HCT116 (cell line): ENCODE data around the gene PODNL1. TPM values are rescaled to one million over a fixed set of nuclear protein-coding genes. Genes with fewer than 3 reads are reported as not detected.

ENCODE experiments used
- ATAC-seq: fragments of 200-7000 bp; cut with Tn5 transposase; 2 replicates; pipeline ENCODE4 v1.9.1; 2020; ENCODE audit warnings: mild to moderate bottlenecking, moderate library complexity
- BruUV-seq: library from RNA; stranded (reverse); fragments of 400-500 nt; replicated peaks from 2 replicates; lab custom pipeline; 2021; lab: Mats Ljungman, UMichigan
- CTCF ChIA-PET: fragments of 300-600 bp; sonication (Branson Sonifier 250); formaldehyde crosslinking; loops from one replicate; lab custom pipeline; 2021; ENCODE audit warnings: antibody characterized with exemption; lab: Charles Lee
- POLR2A ChIA-PET: fragments of 300-600, 350-600 bp; sonication (Branson Sonifier 250); formaldehyde crosslinking; loops from one replicate; lab custom pipeline; 2021; ENCODE audit warnings: antibody characterized with exemption; lab: Charles Lee
- RAD21 ChIA-PET, 2 experiments: fragments of 300-600 bp; sonication (Branson Sonifier 250); formaldehyde crosslinking; loops; one replicate each; lab custom pipeline; 2023; ENCODE audit warnings: low total read pairs in 2 of 2; ENCODE audit not compliant: uncharacterized antibody in 2 of 2, unreplicated experiment in 2 of 2, low non-redundant PET in 1 of 2; lab: Charles Lee
- DNase-seq: peaks from one replicate; pipeline ENCODE4 v3.0.0-alpha.2; 2010; ENCODE audit warnings: low read depth, low spot score
- H2AFZ ChIP-seq: fragments of 200-600 bp; shearing (Covaris generic), sonication (generic); 2 replicates; pipeline ENCODE4 v1.6.1; 2017; ENCODE audit warnings: low read depth, mixed run types, mixed read lengths, antibody characterized with exemption, low read length; ENCODE audit not compliant: poor library complexity, severe bottlenecking
- H3K27ac ChIP-seq: 2 replicates; pipeline ENCODE4 v1.5.1; 2012; ENCODE audit warnings: low read depth, low read length
- H3K27me3 ChIP-seq: fragments of 200-600 bp; sonication (generic); 2 replicates; pipeline ENCODE4 v1.6.1; 2016; ENCODE audit warnings: mixed run types, low read length, mixed read lengths; ENCODE audit not compliant: insufficient read depth
- H3K36me3 ChIP-seq, 2 experiments: fragments of 200-500 bp in 1 of 2; fragments of 200-600 bp in 1 of 2; sonication (Bioruptor generic) in 1 of 2; sonication (generic) in 1 of 2; 2 replicates each; pipeline versions ENCODE4 v1.5.1 to v1.6.1; 2014 to 2016; ENCODE audit warnings: low read length in 2 of 2, inconsistent platforms in 1 of 2, mixed read lengths in 1 of 2, mixed run types in 1 of 2; ENCODE audit not compliant: insufficient read depth in 2 of 2, control insufficient read depth in 1 of 2
- H3K4me1 ChIP-seq, 2 experiments: fragments of 200-600 bp in 1 of 2; sonication (generic) in 1 of 2; 2 replicates each; pipeline versions ENCODE4 v1.5.1 to v1.6.1; 2012 to 2017; ENCODE audit warnings: low read length in 2 of 2, inconsistent platforms in 1 of 2, mild to moderate bottlenecking in 1 of 2, mixed read lengths in 1 of 2, mixed run types in 1 of 2, moderate library complexity in 1 of 2; ENCODE audit not compliant: insufficient read depth in 2 of 2, control insufficient read depth in 1 of 2
- H3K4me2 ChIP-seq: fragments of 200-600 bp; sonication (generic); 2 replicates; pipeline ENCODE4 v1.6.1; 2017; ENCODE audit warnings: mixed run types, low read length, mixed read lengths
- H3K4me3 ChIP-seq, 2 experiments: fragments of 200-600 bp in 1 of 2; sonication (generic) in 1 of 2; replicated peaks in 1 of 2; 2 replicates each; pipeline ENCODE4 v1.5.1; 2011 to 2016; ENCODE audit warnings: low read length in 2 of 2, control low read depth in 1 of 2, low read depth in 1 of 2, mild to moderate bottlenecking in 1 of 2, mixed read lengths in 1 of 2, mixed run types in 1 of 2
- H3K79me2 ChIP-seq: fragments of 200-600 bp; sonication (generic); 2 replicates; pipeline ENCODE4 v1.6.1; 2017; ENCODE audit warnings: mild to moderate bottlenecking, mixed run types, low read length, moderate library complexity, mixed read lengths; ENCODE audit not compliant: insufficient read depth
- H3K9ac ChIP-seq: fragments of 200-600 bp; sonication (generic); 2 replicates; pipeline ENCODE4 v1.6.1; 2016; ENCODE audit warnings: low read length, mixed read lengths
- H3K9me2 ChIP-seq: fragments of 200-600 bp; sonication (generic), shearing (Covaris generic); 2 replicates; pipeline ENCODE4 v1.6.1; 2017; ENCODE audit warnings: mixed run types, mild to moderate bottlenecking, moderate library complexity; ENCODE audit not compliant: insufficient read depth
- H3K9me3 ChIP-seq, 2 experiments: fragments of 200-500 bp in 1 of 2; fragments of 200-600 bp in 1 of 2; sonication (Bioruptor generic) in 1 of 2; sonication (generic) in 1 of 2; 2 replicates each; pipeline ENCODE4 v1.6.1; 2014 to 2017; ENCODE audit warnings: low read length in 2 of 2, mixed read lengths in 2 of 2, inconsistent platforms in 1 of 2, low read depth in 1 of 2, mild to moderate bottlenecking in 1 of 2, mixed run types in 1 of 2, moderate library complexity in 1 of 2; ENCODE audit not compliant: control insufficient read depth in 1 of 2, insufficient read depth in 1 of 2
- H4K20me1 ChIP-seq: fragments of 200-600 bp; sonication (generic), shearing (Covaris generic); 2 replicates; pipeline ENCODE4 v1.6.1; 2017; ENCODE audit warnings: mixed run types, mild to moderate bottlenecking, moderate library complexity; ENCODE audit not compliant: insufficient read depth
- ATF3 ChIP-seq: IDR thresholded peaks from 2 replicates; pipeline ENCODE4 v1.6.1; 2012
- CBX3 ChIP-seq: IDR thresholded peaks from 2 replicates; pipeline ENCODE4 v1.6.1; 2012; ENCODE audit warnings: low read depth
- CTCF ChIP-seq, 3 experiments: fragments of 200-600 bp in 1 of 3; sonication (generic) in 1 of 3; IDR thresholded peaks in 2 of 3; conservative IDR thresholded peaks in 1 of 3; 2 replicates each; pipeline ENCODE4 v1.5.1; 2012 to 2017; ENCODE audit warnings: low read depth in 2 of 3, low read length in 2 of 3, antibody characterized with exemption in 1 of 3, borderline replicate concordance in 1 of 3, control low read depth in 1 of 3, mild to moderate bottlenecking in 1 of 3, mixed read lengths in 1 of 3, mixed run types in 1 of 3, moderate library complexity in 1 of 3; ENCODE audit not compliant: insufficient read depth in 1 of 3
- ELF1 ChIP-seq: IDR thresholded peaks from 2 replicates; pipeline ENCODE4 v1.6.1; 2012; ENCODE audit warnings: low read depth, borderline replicate concordance
- EZH2phosphoT487 ChIP-seq: fragments of 200-600 bp; IDR thresholded peaks from 2 replicates; pipeline ENCODE4 v1.6.1; 2018; ENCODE audit warnings: antibody characterized with exemption, borderline replicate concordance
- FOSL1 ChIP-seq: IDR thresholded peaks from 2 replicates; pipeline ENCODE4 v1.6.1; 2012; ENCODE audit warnings: low read depth
- JUND ChIP-seq: IDR thresholded peaks from 2 replicates; pipeline ENCODE4 v1.6.1; 2012
- POLR2A ChIP-seq: IDR thresholded peaks from 2 replicates; pipeline ENCODE4 v1.7.0; 2011; ENCODE audit warnings: borderline replicate concordance; ENCODE audit not compliant: insufficient read depth, insufficient read length; ENCODE audit errors: extremely low read depth
- POLR2AphosphoS5 ChIP-seq: IDR thresholded peaks from 2 replicates; pipeline ENCODE4 v1.6.1; 2011; ENCODE audit warnings: mild to moderate bottlenecking, low read depth, low read length, moderate library complexity
- RAD21 ChIP-seq: IDR thresholded peaks from 2 replicates; pipeline ENCODE4 v1.6.1; 2012; ENCODE audit warnings: low read depth, mild to moderate bottlenecking
- SP1 ChIP-seq: IDR thresholded peaks from 2 replicates; pipeline ENCODE4 v1.6.1; 2012; ENCODE audit warnings: low read depth
- SRF ChIP-seq: IDR thresholded peaks from 2 replicates; pipeline ENCODE4 v1.6.1; 2012; ENCODE audit warnings: low read depth
- TCF7L2 ChIP-seq: IDR thresholded peaks from 2 replicates; pipeline ENCODE4 v1.7.0; 2011; ENCODE audit warnings: borderline replicate concordance, inconsistent platforms; ENCODE audit not compliant: insufficient read depth, insufficient read length; ENCODE audit errors: extremely low read depth
- intact Hi-C: fragments of 100-400 bp; cut with micrococcal nuclease; formaldehyde crosslinking; loops from 2 replicates; pipeline ENCODE4 v1.10.0; 2022
- total RNA-seq: library from RNA; stranded (reverse); gene quantifications from one replicate; pipeline ENCODE4 v1.2.1, GENCODE V29; 2021; ENCODE audit not compliant: unreplicated experiment

PODNL1 gene
- total RNA-seq, 1 experiment from 2014 or later = 0.71 TPM

- POLR2A ChIA-PET = no interaction called here
- Histone ChIP-seq H3K9me3 (no peaks in the 10 kb centered on the region), H3K79me2 (peaks cover 21% of the 10 kb centered on the region), H3K36me3 (peaks cover 11 to 21% of the 10 kb centered on the region in 2 experiments; a peak in 3 of 4 replicates), H3K9me2 (no peaks in the 10 kb centered on the region), H3K4me1 (peaks cover 7 to 18% of the 10 kb centered on the region in 2 experiments), H3K4me2 (peak overlapping the region; percentile 97; the same call in 1 of the 2 replicates), H3K9ac (no peak overlapping the region), H3K27me3 (no peaks in the 10 kb centered on the region), H3K4me3 (no peak overlapping the region; a peak in 1 of 4 replicates), H3K27ac (peak overlapping the region; percentile 12; the same call in 1 of the 2 replicates), H2AFZ (no peak overlapping the region), H4K20me1 (no peaks in the 10 kb centered on the region)
- intact Hi-C loops = no loop called here
- no peak for ATAC-seq
- no TSS peak for BruUV-seq
- no peak for TF ChIP-seq ATF3
- no peak for TF ChIP-seq CTCF (IDR thresholded peaks at IDR 0.05 in 2 of 3, conservative IDR thresholded peaks at IDR 0.05 in 1 of 3; ENCODE audit: borderline replicate concordance in 1 of 3, insufficient read depth in 1 of 3, low read depth in 2 of 3, low read length in 2 of 3)
- no peak for TF ChIP-seq SRF
- TF ChIP-seq RAD21 = no peak
- no peak for TF ChIP-seq SP1
- no peak for TF ChIP-seq POLR2AphosphoS5
- no peak for TF ChIP-seq ELF1
- no peak for TF ChIP-seq POLR2A
- no peak for TF ChIP-seq CBX3
- no peak for TF ChIP-seq JUND
- TF ChIP-seq TCF7L2 = no peak
- no peak for TF ChIP-seq FOSL1
- TF ChIP-seq EZH2phosphoT487 = no peak
- CTCF ChIA-PET = no interaction called here
- RAD21 ChIA-PET = no interaction called here
- no peak for DNase-seq
These were observed 16.0 kb upstream of the PODNL1 start for GRCh38 chr19:13954185-13954584.
